Glomerular endothelial cell (primary cell): ENCODE measurements around the gene ACKR3. TPM values are rescaled to one million over a fixed set of nuclear protein-coding genes. Genes with fewer than 3 reads are reported as not detected.

Source experiments
- DNase-seq: peaks from one replicate; pipeline ENCODE4 v3.0.0-alpha.2; 2011; ENCODE audit warnings: low read depth, low spot score; ENCODE audit errors: extremely low read depth
- total RNA-seq: library from RNA; depleted of rRNA; stranded (reverse); fragments of >200 nt; gene quantifications from 2 replicates; pipeline ENCODE4 v1.2.3, GENCODE V29; 2015

The ACKR3 gene
- total RNA-seq, 1 donor from 2014 or later: 36.8 TPM

DNA sequence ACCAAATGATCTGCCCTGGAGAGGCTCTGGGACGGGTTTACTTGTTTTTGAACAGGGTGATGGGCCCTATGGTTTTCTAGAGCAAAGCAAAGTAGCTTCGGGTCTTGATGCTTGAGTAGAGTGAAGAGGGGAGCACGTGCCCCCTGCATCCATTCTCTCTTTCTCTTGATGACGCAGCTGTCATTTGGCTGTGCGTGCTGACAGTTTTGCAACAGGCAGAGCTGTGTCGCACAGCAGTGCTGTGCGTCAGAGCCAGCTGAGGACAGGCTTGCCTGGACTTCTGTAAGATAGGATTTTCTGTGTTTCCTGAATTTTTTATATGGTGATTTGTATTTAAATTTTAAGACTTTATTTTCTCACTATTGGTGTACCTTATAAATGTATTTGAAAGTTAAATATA lies 11.9 kb downstream of the ACKR3 start:
- DNase-seq: no peak

DNA sequence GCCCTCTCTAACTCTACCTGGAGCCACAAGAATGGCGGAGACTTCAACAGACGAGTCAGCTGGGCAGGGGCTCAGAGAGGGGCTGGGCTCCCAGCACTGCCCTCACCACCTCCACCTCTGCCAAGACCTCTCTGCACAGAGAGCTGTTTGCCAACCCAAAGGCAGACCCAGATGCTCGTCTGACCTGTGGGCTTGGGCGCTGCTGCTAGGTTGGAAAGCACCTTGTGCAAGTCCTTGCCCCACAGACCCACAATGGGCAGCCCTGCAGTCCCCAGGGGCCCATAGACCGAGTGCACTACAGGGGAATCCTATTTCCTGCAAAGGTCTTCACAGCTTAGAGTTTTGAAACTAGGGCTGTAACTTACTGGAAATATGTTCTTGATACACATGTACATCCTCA lies 13.3 kb downstream of the ACKR3 start:
- no peak for DNase-seq

DNA sequence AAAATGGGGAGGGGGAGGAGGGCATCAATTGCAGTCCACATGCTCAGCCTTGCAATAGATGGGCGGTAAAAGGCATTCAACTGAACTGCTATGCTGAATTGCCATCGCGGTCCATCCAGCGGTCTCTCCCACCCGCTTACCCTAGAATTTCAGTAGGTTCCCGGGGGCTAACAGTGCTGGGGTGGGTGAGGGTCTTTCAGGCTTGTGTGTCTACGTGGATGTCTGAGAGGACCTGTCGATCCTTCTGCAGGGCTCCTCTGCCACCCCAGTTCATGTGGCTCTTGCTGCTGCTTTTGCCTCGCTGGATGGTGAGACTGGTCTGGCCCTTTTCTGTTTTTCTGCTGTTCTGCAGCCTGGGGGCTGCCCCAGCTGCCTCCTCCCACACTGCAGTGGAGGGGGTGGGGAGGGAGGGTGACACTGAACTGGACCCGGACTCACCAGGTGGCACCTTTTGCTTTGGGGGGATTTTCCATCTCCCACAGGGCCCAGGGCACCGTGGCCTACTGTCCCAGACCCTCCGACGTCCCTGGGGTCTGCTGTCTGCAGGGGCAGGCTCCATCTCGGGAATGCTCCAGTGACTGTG lies 14.1 kb downstream of the ACKR3 start:
- DNase-seq: no peak

DNA sequence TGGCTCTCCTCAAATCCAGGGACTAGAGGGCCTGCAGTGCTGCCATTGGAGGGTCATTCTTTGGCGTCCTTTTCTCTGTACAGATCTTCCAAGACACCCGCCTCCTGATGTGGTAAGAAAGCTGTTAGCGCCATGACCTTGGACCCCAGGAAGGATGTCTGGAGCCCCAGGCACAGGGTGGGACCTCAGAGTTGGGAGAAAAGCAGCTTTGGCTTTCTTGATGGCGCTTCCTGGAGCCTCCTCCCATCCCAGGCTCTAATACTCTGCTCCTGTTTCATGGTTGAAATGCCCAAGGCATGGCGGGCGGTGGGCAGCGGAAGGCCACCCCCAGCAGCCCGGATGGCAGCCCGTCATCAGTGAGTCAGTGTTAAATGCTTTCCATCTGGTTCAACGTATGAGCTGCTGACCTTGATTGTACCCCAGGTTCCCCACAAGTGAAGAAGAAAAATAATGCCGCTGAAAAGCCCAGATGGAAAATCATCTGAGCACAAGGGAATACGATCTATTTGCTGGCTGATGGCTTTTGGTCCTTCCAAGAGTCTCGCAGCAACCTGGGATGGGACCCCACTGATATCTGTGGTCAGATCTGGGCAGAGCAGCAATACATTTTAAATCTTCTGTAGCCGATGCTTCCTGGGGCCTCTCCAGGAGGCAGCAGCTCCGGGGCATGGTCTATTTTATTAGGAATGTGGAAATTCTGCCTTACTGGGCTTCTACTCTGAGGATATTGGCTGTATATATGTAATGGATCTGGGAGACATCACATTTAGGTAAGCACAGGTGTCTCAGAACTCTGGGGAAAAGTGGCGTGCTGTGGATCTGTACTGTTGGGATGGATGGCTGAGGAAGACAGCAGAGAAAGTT lies 15.1 kb downstream of the ACKR3 start:
- DNase-seq: no peak

DNA sequence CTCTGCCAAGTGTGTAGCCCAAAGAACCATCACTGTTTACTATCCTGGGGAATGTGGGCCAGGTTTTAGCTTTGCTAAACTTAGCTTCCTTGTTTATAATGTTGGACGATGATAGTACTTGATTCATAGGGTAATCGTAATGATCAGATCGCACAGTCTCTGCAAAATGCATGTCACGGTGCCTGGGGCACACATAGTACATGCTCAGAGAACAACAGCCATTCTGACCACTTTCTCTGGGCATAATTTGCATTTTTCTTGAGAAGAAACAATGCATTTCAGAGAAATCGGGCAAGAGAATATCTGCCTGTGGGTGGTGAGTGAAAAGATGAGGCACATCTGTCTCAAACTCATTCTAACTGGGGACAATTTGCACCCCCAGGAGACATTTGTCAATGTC lies 16.3 kb downstream of the ACKR3 start:
- DNase-seq: no peak

DNA sequence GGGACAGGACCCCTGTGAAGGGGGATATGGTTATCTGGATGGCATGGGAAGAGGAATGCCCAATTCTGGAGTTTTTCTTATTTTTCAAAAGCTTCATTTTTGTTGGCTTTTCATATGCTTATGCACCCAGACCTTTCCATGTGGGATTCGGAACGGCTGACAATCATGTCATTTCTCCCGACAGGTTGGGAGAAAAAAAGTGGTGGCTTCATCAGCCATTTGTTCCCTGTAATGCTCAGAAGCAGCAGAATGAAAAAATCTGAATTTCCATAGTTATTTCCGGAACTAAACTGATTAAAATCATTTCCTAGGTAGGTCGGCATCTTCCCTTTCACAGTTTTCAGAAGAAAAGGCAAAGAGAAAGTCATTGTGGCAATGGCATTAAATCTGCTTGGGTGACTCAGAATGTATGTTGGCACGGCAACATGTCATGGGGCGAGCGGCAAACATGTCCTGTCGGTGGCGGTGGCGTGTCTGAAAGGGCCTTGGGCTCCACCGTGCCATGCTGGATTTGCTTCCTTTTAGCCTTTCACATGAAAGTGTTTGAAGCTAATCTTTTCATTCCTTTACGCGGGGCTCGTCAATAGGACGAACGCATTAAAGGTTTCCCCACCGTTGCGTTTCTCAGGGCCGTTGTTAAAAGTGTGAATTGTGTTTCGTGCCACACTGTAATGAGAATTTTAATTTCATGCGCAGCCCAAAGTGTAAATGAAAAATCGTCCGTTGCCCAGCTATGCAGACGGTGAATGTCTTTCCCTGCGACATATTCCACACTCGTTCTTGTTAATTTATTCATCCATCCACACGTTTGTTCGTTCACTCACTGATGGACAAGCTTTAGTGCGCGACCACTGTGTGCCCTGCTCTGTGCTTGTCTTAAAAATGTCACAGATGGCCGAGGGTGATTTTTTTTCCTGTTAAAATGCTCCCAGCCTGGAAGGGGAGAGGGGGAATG lies 18.5 kb downstream of the ACKR3 start:
- DNase-seq: no peak

DNA sequence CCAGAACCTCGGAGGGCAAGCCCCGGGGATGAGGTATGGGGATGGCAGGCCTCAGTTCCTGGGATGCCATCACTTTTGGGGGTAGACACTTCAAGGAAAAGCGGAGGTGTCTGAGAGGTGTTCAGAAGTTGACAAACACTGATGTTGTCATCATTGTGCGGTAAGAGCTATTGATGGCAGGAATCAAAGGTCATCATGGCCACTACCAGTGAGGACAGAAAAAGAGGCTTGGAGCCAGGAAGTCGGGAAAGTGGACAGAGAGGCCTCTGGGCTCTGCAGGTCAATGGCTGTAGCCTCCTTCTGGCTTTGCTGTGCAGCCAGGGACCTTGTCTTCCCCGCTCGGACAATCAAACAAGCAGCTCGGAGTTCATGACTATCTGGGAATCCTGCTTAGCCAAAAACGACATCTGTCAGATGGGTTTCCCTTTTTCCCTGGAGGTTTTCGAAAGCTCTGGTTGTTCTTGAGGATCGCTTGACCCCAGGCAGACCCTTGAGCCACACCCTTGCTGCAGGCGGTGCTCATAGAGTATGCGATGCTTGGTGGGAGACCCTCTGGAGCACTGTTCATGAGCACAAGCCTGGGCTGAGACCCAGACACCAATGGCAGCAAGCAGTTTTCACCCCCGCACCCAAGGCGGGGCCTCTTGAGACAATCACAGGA lies 19.4 kb downstream of the ACKR3 start:
- DNase-seq: no peak

DNA sequence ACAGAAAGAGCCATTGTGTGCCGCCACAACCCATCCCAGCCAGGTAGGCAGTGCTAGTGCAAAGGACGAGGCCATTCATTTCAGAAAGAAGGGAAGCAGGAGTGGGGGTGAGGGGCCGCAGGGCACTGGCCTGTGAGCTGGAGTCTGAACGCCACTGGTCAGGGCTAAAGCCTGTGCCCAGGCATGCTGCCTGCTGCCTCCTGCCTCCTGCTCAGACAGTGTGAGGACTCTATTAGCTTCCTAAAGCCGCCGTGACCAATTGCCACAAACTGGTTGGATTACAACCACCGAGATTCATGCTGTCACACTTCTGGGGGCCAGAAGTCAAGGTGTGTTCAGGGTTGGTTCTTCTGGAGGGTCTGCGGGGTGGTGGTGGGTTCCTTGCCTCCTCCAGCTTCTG lies 21.2 kb downstream of the ACKR3 start:
- no peak for DNase-seq

DNA sequence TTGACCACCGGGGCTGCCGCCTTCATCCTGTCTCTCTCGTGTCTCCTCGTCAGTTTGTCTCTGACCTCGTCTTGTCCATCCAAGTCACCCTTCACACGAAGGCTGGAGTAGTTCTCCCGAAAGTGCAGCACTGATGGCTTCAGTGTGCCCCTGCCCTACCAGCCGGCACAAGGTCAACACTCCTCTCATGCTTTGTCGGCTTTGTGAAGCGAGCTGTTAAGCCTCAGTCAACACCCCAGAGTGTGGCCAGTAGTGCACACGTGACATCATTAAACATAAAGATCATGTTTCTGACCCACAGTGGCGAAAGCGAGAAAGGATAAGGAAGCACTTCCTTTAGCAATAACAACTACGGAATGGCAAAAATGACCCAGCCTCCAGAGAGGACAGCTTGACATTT lies 23.2 kb downstream of the ACKR3 start:
- no peak for DNase-seq

DNA sequence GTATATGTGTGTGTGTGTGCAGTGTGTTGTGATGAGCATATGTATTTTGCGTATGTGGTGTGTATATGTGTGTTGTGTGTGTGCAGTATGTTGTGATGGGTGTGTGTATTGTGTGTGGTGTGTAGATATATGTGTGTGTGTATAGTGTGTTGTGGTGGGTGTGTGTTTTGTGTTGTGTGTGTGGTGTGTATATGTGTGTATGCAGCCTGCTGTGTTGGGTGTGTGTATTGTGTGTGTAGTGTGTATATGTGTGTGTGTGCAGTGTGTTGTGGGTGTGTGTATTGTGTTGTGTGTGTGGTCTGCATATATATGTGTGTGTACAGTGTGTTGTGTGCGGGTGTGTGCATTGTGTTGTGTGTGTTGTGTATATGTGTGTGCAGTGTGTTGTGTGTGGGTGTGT lies 23.9 kb downstream of the ACKR3 start:
- no peak for DNase-seq

DNA sequence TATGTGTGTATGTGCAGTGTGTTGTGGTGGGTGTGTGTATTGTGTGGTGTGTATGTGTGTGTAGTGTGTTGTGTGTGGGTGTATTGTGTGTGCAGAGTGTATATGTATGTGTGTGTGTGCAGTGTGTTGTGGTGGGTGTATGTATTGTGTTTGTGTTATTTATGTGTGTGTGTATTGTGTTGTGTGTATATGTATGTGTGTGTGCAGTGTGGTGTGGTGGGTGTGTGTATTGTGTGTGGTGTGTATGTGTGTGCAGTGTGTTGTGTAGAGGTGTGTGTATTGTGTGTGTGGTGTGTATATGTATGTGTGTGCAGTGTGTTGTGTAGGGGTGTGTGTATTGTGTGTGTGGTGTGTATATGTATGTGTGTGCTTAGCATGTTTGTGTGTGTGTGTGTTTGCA lies 24.3 kb downstream of the ACKR3 start:
- DNase-seq: no peak

DNA sequence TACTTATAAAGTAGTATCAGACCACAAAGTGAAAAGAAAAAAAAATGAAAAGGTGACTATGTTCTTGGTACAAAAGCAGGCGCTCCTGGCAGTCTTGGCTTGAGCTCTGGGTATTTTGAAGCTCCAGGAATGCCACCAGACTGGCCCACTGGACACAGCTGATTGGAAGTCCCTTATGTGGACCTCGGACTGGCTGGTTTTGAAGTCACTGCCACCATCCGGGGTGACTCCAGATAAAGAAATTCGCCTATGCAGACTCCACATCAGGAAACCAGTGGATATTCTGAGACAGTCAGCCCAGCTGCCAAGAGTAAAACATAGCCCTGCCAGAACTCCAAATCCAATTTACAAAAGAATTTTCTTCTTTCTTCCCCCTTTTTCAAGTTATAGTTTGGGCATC lies 28.0 kb downstream of the ACKR3 start:
- DNase-seq: no peak

DNA sequence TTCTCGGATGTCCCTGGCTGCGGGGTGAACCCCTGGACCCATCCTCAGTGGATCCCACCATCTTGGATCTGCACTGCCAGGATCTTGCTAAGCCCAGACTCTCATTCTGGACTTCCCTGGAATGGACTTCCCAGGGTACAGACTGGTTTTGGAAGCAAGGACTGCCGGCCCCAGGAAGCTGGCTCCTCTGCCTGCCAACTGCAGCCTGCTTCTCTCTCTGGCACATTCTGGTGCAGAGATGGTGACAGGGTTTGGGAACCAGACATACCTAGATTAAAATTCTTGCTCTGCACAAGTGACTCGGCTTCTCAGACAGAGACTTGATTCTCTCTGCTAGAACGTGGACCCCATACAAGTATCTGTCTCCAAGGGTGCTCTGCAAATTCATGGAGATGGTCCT lies 29.4 kb downstream of the ACKR3 start:
- DNase-seq: no peak

DNA sequence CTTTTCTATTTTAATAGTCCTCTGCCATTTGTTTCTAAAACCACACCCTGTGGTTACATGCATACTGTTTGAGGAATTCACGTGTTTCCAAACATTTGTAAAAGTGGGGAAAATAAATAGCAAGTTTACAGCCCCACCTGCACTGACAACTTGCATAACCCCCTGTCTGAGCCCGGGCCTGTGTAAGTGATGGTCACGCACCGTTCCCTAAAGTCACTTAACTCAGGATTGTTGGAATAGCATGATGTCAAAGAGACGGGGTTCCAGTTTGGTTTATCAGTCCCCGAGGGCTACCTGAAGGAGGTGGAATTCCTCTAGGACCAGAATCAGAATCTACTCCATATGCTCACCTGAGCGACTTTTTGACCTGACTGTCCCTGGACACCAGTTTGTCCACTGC lies 30.5 kb downstream of the ACKR3 start:
- no peak for DNase-seq

DNA sequence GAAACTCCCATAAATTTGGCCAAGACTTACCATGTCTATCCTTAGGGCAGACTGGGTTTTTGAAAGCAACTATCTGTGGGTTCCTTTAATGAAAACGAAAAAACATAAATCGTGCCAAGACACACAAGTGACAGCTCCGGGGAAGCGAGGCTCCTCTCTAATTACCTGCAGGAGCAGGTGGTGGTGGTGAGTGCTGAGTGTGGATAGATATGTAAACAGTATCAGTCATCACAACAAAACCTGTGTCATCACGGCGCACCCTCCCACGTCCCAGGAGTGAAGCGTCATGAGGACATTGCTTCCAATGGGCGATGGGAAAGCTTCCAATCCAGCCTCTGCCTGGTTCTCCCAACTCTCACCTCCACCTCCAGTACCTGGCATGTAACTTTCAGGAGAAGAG lies 31.3 kb downstream of the ACKR3 start:
- DNase-seq: no peak

DNA sequence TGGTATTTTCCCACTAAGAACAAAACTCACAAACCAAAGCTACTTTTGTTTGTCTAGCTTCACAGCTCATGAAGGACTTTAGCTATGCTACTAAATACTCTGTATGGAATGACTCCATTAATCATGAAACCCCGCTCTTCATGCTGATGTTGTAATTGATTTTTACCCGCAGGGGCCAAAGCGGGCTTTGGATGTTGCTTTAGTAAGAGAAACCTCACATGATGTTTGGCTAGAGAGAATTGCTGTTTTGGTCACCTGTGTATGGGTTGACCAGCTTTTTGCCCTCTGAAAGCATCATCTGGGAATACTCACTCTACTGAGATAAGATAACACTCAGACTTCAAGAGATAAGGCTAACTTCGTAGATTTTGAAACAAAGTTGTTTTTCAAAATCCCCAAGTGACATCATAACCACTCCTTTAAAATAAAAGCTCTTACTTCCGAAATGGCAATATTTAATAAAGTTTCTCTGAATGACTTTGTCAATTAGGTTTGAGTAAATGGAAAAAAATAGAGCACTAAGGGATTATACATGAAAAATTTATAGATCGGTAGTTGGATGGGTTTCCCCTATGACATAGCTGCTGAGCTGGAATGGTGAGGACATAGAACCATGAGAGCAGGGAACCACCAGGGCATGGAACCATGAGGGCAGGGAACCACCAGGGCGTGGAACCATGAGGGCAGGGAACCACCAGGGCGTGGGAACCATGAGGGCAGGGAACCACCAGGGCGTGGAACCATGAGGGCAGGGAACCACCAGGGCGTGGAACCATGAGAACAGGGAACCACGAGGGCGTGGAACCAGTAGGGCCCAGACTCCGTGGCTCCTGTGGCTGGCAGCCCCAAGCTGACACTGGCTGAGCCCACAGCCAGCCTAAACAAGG lies 31.9 kb downstream of the ACKR3 start:
- no peak for DNase-seq

DNA sequence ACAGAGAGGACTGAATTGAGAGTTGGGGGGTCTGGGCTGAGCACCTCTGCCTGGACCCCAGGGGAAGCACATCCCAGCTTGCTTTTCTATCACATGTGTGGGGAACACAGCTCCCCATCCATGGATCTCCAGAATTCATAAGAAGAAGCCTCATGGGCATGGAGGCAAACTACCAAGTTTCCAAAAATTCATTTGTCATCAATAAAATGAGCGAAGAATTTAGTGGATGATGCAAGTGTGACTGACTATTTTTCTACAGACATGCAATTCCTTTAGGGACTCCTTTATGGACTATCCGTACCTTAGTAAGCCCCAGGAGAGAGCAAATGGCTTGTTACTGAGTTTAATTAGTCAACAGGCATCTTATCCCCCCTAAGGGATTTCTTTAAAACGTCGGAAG lies 33.1 kb downstream of the ACKR3 start:
- no peak for DNase-seq

DNA sequence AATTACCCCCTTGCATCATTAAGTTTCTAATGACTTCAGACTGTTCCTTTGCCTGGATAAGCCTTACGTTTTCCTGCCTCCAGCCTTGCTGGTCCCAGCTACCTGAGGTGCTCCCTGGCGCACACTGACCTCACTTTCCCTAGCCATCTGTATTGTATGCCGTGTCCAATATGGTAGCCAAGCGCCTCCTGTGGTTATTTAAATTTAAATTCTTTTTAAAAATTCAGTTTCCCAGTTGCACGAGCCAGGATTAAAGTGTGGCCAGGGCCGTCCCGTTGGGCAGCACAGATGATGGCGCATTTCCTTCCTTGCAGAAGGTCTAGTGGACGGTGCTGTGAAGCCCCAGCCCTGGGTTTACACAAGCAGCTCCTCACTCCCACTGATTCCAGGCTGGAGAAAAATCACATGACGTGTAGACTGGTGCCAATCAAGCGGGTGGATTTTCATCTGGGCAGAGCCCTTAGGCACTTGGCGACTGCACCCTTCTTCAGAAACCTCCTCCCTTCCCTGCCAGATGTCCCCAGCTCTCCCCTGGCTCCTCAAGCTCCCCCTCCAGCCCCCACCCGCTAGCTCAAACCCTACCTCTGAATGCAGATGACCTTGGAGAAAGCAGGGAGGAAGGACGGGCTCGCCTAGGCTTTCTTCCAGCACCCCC lies 33.9 kb downstream of the ACKR3 start:
- no peak for DNase-seq

DNA sequence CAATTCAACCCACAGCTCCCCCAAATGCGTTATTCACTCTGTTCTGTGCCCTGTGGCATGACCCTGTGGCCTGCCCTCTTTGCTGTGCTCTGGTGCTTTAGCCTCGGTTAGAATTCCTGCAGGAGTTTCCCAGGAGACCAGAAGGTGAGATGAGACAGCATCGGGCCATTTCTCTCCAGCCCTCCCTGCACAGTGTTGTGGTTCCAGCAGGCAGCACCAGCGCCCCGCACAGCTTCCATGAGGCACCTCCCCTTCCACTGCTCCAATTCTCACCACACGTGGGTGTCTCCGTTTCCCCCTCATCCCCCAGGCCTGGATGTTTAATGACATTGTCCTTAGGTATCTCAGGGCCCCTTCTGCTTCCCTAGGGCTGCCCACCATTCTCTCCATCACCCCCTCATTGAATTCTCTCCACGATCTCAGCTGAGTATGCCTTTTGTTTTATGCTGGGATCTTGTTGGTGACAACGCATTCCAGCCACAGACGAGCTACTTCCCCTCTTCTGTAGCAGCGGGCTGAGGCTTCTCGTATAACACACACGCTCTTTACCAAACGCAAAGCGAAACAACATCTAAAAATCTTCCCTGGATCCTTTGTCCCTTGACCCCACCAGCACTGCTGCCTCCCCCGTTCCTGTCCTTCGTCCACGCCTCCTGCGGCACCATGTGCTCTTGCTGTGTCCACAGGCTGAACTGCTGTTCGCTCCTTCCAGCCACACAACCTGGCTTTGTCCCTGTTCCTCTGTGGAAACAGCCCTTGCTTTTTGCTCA lies 35.1 kb downstream of the ACKR3 start:
- DNase-seq: no peak
